Measurements from ENCODE around the gene ITPKB. TPM values are rescaled to one million over a fixed set of nuclear protein-coding genes. Genes with fewer than 3 reads are reported as not detected.

Gene ITPKB
- total RNA-seq, 1 donor = 4.7 TPM

- DNase-seq (ENCODE audit: low read depth) = no peak
- no peak overlapping the region for H3K4me3 ChIP-seq (ENCODE audit: low read depth, low read length)
- TF ChIP-seq CTCF (IDR thresholded peaks at IDR 0.05; ENCODE audit: insufficient read depth, low read depth, low read length) = no peak
Measured at GRCh38 chr1:226611301-226611700, 127.8 kb downstream of the ITPKB start.

GRCh38 chr1:226610671-226611070 is 128.4 kb downstream of the ITPKB start:
- TF ChIP-seq CTCF (IDR thresholded peaks at IDR 0.05; ENCODE audit: insufficient read depth, low read depth, low read length) = no peak
- no peak for DNase-seq (ENCODE audit: low read depth)
- no peak overlapping the region for H3K4me3 ChIP-seq (ENCODE audit: low read depth, low read length)

- DNase-seq (ENCODE audit: low read depth) = peak; percentile 56
- H3K4me3 ChIP-seq (ENCODE audit: low read depth, low read length) = no peak overlapping the region
- TF ChIP-seq CTCF (IDR thresholded peaks at IDR 0.05; ENCODE audit: insufficient read depth, low read depth, low read length) = no peak
Measured at GRCh38 chr1:226609836-226610455, 129.1 kb downstream of the ITPKB start.

- no peak overlapping the region for H3K4me3 ChIP-seq (ENCODE audit: low read depth, low read length)
- TF ChIP-seq CTCF (IDR thresholded peaks at IDR 0.05; ENCODE audit: insufficient read depth, low read depth, low read length) = peak; percentile 83
- peak; percentile 78 for DNase-seq (ENCODE audit: low read depth)
Measured at GRCh38 chr1:226608699-226609505, 130.2 kb downstream of the ITPKB start.

- no peak for DNase-seq (ENCODE audit: low read depth)
- no peak for TF ChIP-seq CTCF (IDR thresholded peaks at IDR 0.05; ENCODE audit: insufficient read depth, low read depth, low read length)
- H3K4me3 ChIP-seq (ENCODE audit: low read depth, low read length) = no peak overlapping the region
Measured at GRCh38 chr1:226607821-226608220, 131.3 kb downstream of the ITPKB start.

- TF ChIP-seq CTCF (IDR thresholded peaks at IDR 0.05; ENCODE audit: insufficient read depth, low read depth, low read length) = no peak
- no peak for DNase-seq (ENCODE audit: low read depth)
- H3K4me3 ChIP-seq (ENCODE audit: low read depth, low read length) = no peak overlapping the region
Measured at GRCh38 chr1:226607268-226607660, 131.8 kb downstream of the ITPKB start.

All from fibroblast of villous mesenchyme (primary cell).